Measurements from ENCODE around the gene FURIN.

FURIN gene

DNA sequence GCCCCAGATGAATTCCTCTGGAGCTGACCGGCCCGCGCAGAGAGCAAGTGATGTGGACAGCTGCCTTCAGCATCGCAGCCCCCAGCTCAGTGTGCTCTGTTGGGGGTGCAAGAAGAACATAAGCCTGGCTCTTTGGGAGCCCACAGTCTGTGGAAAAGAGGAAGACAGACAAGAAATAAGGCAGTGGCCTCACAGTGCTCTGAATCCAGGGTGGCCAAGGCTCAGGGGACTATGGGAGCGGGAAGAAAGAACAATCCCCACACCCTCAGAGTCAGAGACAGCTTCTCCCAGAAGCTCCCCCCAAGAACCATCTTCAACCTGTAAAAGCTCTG is 64.2 kb downstream of the FURIN start:
- H3K9me3 ChIP-seq (ENCODE audit: low read length): no peaks in the 10 kb centered on the region
- H3K4me1 ChIP-seq (ENCODE audit: insufficient read depth, low read length): peaks cover 32% of the 10 kb centered on the region
- no peaks in the 10 kb centered on the region for H3K27me3 ChIP-seq (ENCODE audit: insufficient read depth, low read length)
- H3K36me3 ChIP-seq (ENCODE audit: insufficient read depth, low read length): no peaks in the 10 kb centered on the region
- peak overlapping the region; percentile 62 for H3K4me3 ChIP-seq (ENCODE audit: low read length)
- peak overlapping the region; percentile 83 for H2AFZ ChIP-seq (ENCODE audit: low read depth, low read length)
